AG09319 (cell line): ENCODE measurements around the gene MTMR10.

ENCODE experiments used
- DNase-seq: peaks from one replicate; pipeline ENCODE4 v3.0.0-alpha.2; 2010; ENCODE audit warnings: low read depth; ENCODE audit errors: extremely low read depth
- CTCF ChIP-seq: IDR thresholded peaks from 2 replicates; pipeline ENCODE4 v1.5.1; 2011; ENCODE audit warnings: low read depth, mild to moderate bottlenecking, inconsistent platforms, low read length, moderate library complexity

MTMR10 gene

GRCh38 chr15:30889196-30889595, 102.2 kb downstream of the MTMR10 start:
- no peak for TF ChIP-seq CTCF
- no peak for DNase-seq
